ENCODE results near the gene CHRM4. TPM values are rescaled to one million over a fixed set of nuclear protein-coding genes. Genes with fewer than 3 reads are reported as not detected.

Gene CHRM4
- polyA plus RNA-seq, 2 of the 4 experiments (the other 2 are of a cell fraction) = 0.17 to 0.28 TPM

GRCh38 chr11:46342239-46342638 lies 49.3 kb downstream of the CHRM4 start:
- 65% methylated on average over 5 of the region's 5 CpGs for WGBS (ENCODE audit: missing lambda C conversion rate)
- ChIA-PET CTCF (interaction anchor here (0.8 to 25.2 kb wide), 7 partner anchors 11 to 189 kb away, joined by 3 to 325 read pairs (median 4); no protein-coding TSS in a partner anchor), POLR2A (no interaction called here)
- H3K4me2 ChIP-seq = no peak overlapping the region
- no peak overlapping the region for H3K4me3 ChIP-seq
- no peaks in the 10 kb centered on the region for H3K9me3 ChIP-seq
- H3K4me1 ChIP-seq = peaks cover 17% of the 10 kb centered on the region
- FAIRE-seq (no peak), ATAC-seq (no peak), DNase-seq (ENCODE audit: low read depth in 1 of 2, low spot score in 1 of 2) (no peak)
- no peak for TF ChIP-seq POLR2AphosphoS2 (conservative IDR thresholded peaks at IDR 0.05; ENCODE audit: low read length)
- TF ChIP-seq NR3C1 (IDR thresholded peaks at IDR 0.05) = no peak
- TF ChIP-seq GATA3 (IDR thresholded peaks at IDR 0.05; ENCODE audit: borderline replicate concordance) = no peak
- H3K27ac ChIP-seq = no peak overlapping the region

DNA sequence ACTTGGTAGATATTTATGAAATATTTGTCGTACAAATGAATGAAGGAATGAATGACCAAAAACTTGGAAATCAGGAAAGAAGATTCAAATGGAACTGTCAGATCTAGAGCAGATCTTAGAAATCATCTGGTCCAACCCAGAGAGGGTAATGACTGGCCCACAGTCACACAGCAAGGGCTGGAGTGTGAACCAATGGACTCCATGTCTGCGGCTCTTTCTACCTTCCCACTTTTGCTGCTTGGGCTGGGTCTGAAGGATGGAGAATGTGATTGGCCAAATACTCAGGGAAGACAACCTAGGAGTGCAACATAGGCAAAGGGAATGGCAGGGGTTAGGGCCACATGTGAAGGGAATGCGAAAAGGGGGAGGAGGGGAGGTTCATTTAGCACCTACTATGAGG lies 50.1 kb downstream of the CHRM4 start:
- H3K27ac ChIP-seq = no peak overlapping the region
- WGBS (ENCODE audit: missing lambda C conversion rate) = 61% methylated on average over 3 of the region's 3 CpGs
- no peak for ATAC-seq
- ChIA-PET CTCF (interaction anchor here (1.1 to 25.2 kb wide), 4 partner anchors 11 to 190 kb away, joined by 3 to 325 read pairs (median 12); no protein-coding TSS in a partner anchor), POLR2A (no interaction called here)
- H3K4me1 ChIP-seq = peaks cover 14% of the 10 kb centered on the region
- no peak overlapping the region for H3K4me3 ChIP-seq
- FAIRE-seq = no peak
- no peak for TF ChIP-seq MYC (IDR thresholded peaks at IDR 0.05; ENCODE audit: borderline replicate concordance, low read length)
- TF ChIP-seq POLR2A (IDR thresholded peaks at IDR 0.05; ENCODE audit: low read length) = no peak
- TF ChIP-seq NFE2L2 (conservative IDR thresholded peaks at IDR 0.05; ENCODE audit: low read length) = no peak
- no peak for TF ChIP-seq NPAS2 (CRISPR knock-in tag; IDR thresholded peaks at IDR 0.05; ENCODE audit: borderline replicate concordance)
- TF ChIP-seq ELK1 (IDR thresholded peaks at IDR 0.05; ENCODE audit: low read depth, low read length) = no peak
- no peak for TF ChIP-seq ESRRA (IDR thresholded peaks at IDR 0.05; ENCODE audit: borderline replicate concordance, low read length)
- TF ChIP-seq HES2 (IDR thresholded peaks at IDR 0.05) = no peak
- no peak for TF ChIP-seq JUN (IDR thresholded peaks at IDR 0.05)
- TF ChIP-seq MAFK (IDR thresholded peaks at IDR 0.05; ENCODE audit: partially characterized antibody) = no peak
- no peak for TF ChIP-seq POLR2AphosphoS2 (conservative IDR thresholded peaks at IDR 0.05; ENCODE audit: low read length)
- no peak for TF ChIP-seq HOXA7 (CRISPR knock-in tag; IDR thresholded peaks at IDR 0.05)
- TF ChIP-seq, protein P1, sequence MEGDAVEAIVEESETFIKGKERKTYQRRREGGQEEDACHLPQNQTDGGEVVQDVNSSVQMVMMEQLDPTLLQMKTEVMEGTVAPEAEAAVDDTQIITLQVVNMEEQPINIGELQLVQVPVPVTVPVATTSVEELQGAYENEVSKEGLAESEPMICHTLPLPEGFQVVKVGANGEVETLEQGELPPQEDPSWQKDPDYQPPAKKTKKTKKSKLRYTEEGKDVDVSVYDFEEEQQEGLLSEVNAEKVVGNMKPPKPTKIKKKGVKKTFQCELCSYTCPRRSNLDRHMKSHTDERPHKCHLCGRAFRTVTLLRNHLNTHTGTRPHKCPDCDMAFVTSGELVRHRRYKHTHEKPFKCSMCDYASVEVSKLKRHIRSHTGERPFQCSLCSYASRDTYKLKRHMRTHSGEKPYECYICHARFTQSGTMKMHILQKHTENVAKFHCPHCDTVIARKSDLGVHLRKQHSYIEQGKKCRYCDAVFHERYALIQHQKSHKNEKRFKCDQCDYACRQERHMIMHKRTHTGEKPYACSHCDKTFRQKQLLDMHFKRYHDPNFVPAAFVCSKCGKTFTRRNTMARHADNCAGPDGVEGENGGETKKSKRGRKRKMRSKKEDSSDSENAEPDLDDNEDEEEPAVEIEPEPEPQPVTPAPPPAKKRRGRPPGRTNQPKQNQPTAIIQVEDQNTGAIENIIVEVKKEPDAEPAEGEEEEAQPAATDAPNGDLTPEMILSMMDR (IDR thresholded peaks at IDR 0.05) = no peak
- TF ChIP-seq TFCP2L1 (CRISPR knock-in tag; IDR thresholded peaks at IDR 0.05) = no peak
- TF ChIP-seq ZNF302 (CRISPR knock-in tag; IDR thresholded peaks at IDR 0.05) = no peak
- TF ChIP-seq, protein P2, sequence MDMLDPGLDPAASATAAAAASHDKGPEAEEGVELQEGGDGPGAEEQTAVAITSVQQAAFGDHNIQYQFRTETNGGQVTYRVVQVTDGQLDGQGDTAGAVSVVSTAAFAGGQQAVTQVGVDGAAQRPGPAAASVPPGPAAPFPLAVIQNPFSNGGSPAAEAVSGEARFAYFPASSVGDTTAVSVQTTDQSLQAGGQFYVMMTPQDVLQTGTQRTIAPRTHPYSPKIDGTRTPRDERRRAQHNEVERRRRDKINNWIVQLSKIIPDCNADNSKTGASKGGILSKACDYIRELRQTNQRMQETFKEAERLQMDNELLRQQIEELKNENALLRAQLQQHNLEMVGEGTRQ (IDR thresholded peaks at IDR 0.05) = no peak
- TF ChIP-seq HOXB13 (CRISPR knock-in tag; IDR thresholded peaks at IDR 0.05; ENCODE audit: low read depth) = no peak
- TF ChIP-seq EHF (CRISPR knock-in tag; IDR thresholded peaks at IDR 0.05) = no peak
- no peak for TF ChIP-seq EHMT2 (IDR thresholded peaks at IDR 0.05; ENCODE audit: low read depth)
- no peak for TF ChIP-seq NR3C1 (IDR thresholded peaks at IDR 0.05)
- no peak for DNase-seq (ENCODE audit: low read depth in 1 of 2, low spot score in 1 of 2)
- H3K4me2 ChIP-seq = no peak overlapping the region
- H3K9me3 ChIP-seq = no peaks in the 10 kb centered on the region

DNA sequence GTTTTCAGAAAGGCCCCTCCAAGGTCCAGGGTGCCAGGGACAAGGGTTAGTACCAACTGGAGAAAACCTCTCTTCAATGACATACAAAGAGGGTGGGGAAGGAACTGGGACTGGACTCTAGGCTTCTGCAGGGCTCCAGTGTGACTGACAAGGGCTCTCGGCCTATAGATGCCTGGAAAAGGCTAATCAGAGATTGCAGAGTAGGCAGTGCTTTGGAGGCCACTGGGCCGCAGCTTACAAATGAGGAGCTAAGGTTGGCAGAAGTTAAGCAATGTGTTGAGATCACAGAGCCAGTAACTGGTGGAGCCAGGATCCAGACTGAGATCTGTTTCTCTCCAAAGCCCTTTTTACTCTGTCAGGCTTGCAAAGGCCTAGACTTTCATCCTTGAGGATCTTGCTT lies 51.8 kb downstream of the CHRM4 start:
- ATAC-seq (0 out of 6 replicates have a peak, but pooled peaks of 1 of the 2 experiments have one; percentile 11), FAIRE-seq (no peak), DNase-seq (ENCODE audit: low read depth in 1 of 2, low spot score in 1 of 2) (no peak)
- WGBS (ENCODE audit: missing lambda C conversion rate) = 78% methylated on average over 2 of the region's 2 CpGs
- CTCF ChIA-PET = interaction anchor here (1.1 to 25.2 kb wide), 6 partner anchors 10 to 101 kb away, joined by 3 to 325 read pairs (median 9); no protein-coding TSS in a partner anchor
- no peaks in the 10 kb centered on the region for H3K9me3 ChIP-seq
- H3K4me3 ChIP-seq = no peak overlapping the region
- H3K4me1 ChIP-seq = peaks cover 14% of the 10 kb centered on the region
- POLR2A ChIA-PET = no interaction called here
- no peak overlapping the region for H3K4me2 ChIP-seq
- no peak overlapping the region; a peak in 1 of 6 replicates for H3K27ac ChIP-seq
- TF ChIP-seq RFX5 (IDR thresholded peaks at IDR 0.05) = no peak
- TF ChIP-seq ZNF302 (CRISPR knock-in tag; IDR thresholded peaks at IDR 0.05) = no peak
- TF ChIP-seq REST (IDR thresholded peaks at IDR 0.05) = no peak
- TF ChIP-seq ESRRA (IDR thresholded peaks at IDR 0.05; ENCODE audit: borderline replicate concordance, low read length) = no peak
- no peak for TF ChIP-seq CHD2 (IDR thresholded peaks at IDR 0.05; ENCODE audit: low read length, partially characterized antibody)
- no peak for TF ChIP-seq KDM1A (IDR thresholded peaks at IDR 0.05; ENCODE audit: low read depth)
- no peak for TF ChIP-seq ELK1 (IDR thresholded peaks at IDR 0.05; ENCODE audit: low read depth, low read length)
- TF ChIP-seq RNF2 (IDR thresholded peaks at IDR 0.05; ENCODE audit: borderline replicate concordance, low read depth) = no peak
- TF ChIP-seq SREBF2 (IDR thresholded peaks at IDR 0.05) = no peak
